HepG2 (cell line): Measurements from ENCODE around the gene CPEB2. TPM values are rescaled to one million over a fixed set of nuclear protein-coding genes. Genes with fewer than 3 reads are reported as not detected.

Source experiments
- ATAC-seq: fragments of 200-7000 bp; cut with Tn5 transposase; 3 replicates; pipeline ENCODE4 v1.9.1; 2020; ENCODE audit warnings: mild to moderate bottlenecking, moderate library complexity
- BruUV-seq: library from RNA; stranded (reverse); fragments of 400-500 nt; replicated peaks from 2 replicates; lab custom pipeline; 2021; lab: Mats Ljungman, UMichigan
- CTCF ChIA-PET: fragments of 300-600 bp; formaldehyde crosslinking; extraction: SDS; loops from one replicate; lab custom pipeline; 2021; ENCODE audit warnings: low total read pairs, inconsistent platforms, low intra/inter-chr PET ratio; lab: Yijun Ruan, JAX
- POLR2A ChIA-PET: fragments of 350-600 bp; sonication (Branson Sonifier 250); formaldehyde crosslinking; loops from one replicate; lab custom pipeline; 2020; ENCODE audit warnings: antibody characterized with exemption, inconsistent platforms; lab: Yijun Ruan, JAX
- DNase-seq: peaks from one replicate; pipeline ENCODE4 v3.0.0-alpha.2; 2015; ENCODE audit warnings: low spot score
- FAIRE-seq: peaks from 3 replicates; lab custom pipeline; 2011; peaks lifted over from hg19 to GRCh38; lab: Jason Lieb, UNC
- H2AFZ ChIP-seq: one replicate; pipeline ENCODE4 v1.6.1; 2011; ENCODE audit warnings: low read length, inconsistent platforms
- H3K27ac ChIP-seq: fragments of 300-600 bp; 3 replicates; pipeline ENCODE4 v1.8.0; 2011; ENCODE audit warnings: mixed run types, mild to moderate bottlenecking, mixed read lengths, low read length, inconsistent platforms; ENCODE audit not compliant: insufficient read depth; ENCODE audit errors: extremely low read length
- H3K27me3 ChIP-seq, 2 experiments: fragments of 200-600 bp in 1 of 2; 2 replicates in 1 of 2; 3 replicates in 1 of 2; pipeline versions ENCODE4 v1.6.0 to v1.8.0; 2011; ENCODE audit warnings: low read length in 2 of 2, mild to moderate bottlenecking in 2 of 2, moderate library complexity in 2 of 2, inconsistent platforms in 1 of 2; ENCODE audit not compliant: insufficient read depth in 2 of 2, control insufficient read depth in 1 of 2
- H3K36me3 ChIP-seq, 2 experiments: fragments of 200-600 bp in 1 of 2; replicated peaks in 1 of 2; 2 replicates in 1 of 2; 3 replicates in 1 of 2; pipeline versions ENCODE4 v1.5.1 to v1.8.0; 2011; ENCODE audit warnings: low read length in 2 of 2, inconsistent platforms in 1 of 2; ENCODE audit not compliant: insufficient read depth in 2 of 2, control insufficient read depth in 1 of 2
- H3K4me1 ChIP-seq: 2 replicates; pipeline ENCODE4 v1.5.1; 2012; ENCODE audit warnings: low read length, inconsistent platforms; ENCODE audit not compliant: insufficient read depth
- H3K4me2 ChIP-seq: 2 replicates; pipeline ENCODE4 v1.6.0; 2011; ENCODE audit warnings: low read depth, low read length, inconsistent platforms
- H3K4me3 ChIP-seq, 3 experiments: fragments of 200-600 bp in 1 of 3; sonication (generic), shearing (Covaris generic) in 1 of 3; replicated peaks in 1 of 3; 2 replicates each; pipeline ENCODE4 v1.5.1; 2011 to 2016; ENCODE audit warnings: low read length in 3 of 3, inconsistent platforms in 2 of 3, low read depth in 2 of 3, mild to moderate bottlenecking in 2 of 3, control low read depth in 1 of 3, mixed read lengths in 1 of 3; ENCODE audit not compliant: insufficient read depth in 1 of 3
- H3K79me2 ChIP-seq: one replicate; pipeline ENCODE4 v1.6.1; 2011; ENCODE audit warnings: low read length, inconsistent platforms; ENCODE audit not compliant: insufficient read depth
- H3K9ac ChIP-seq: 2 replicates; pipeline ENCODE4 v1.6.0; 2011; ENCODE audit warnings: mild to moderate bottlenecking, low read depth, low read length, inconsistent platforms; ENCODE audit not compliant: insufficient read depth
- H3K9me3 ChIP-seq: 2 replicates; pipeline ENCODE4 v1.5.1; 2012; ENCODE audit warnings: mild to moderate bottlenecking, low read length
- H4K20me1 ChIP-seq: 2 replicates; pipeline ENCODE4 v1.6.0; 2011; ENCODE audit warnings: inconsistent platforms, mild to moderate bottlenecking, low read length, moderate library complexity; ENCODE audit not compliant: insufficient read depth
- SP5 ChIP-seq: IDR thresholded peaks from 2 replicates; pipeline ENCODE4 v1.6.1; 2016; ENCODE audit warnings: low read depth, borderline replicate concordance
- ZFAT ChIP-seq: sonication (generic); formaldehyde crosslinking; conservative IDR thresholded peaks from 2 replicates; pipeline ENCODE4 v1.8.1; 2023; ENCODE audit warnings: missing genetic modification reagents, inconsistent platforms
- ZNF652 ChIP-seq: IDR thresholded peaks from 2 replicates; pipeline ENCODE4 v1.6.1; 2016; ENCODE audit warnings: low read depth, borderline replicate concordance
- WGBS: methylation state at CpG from one replicate; pipeline ENCODE4 v1.1.6; 2017; ENCODE audit warnings: low lambda C conversion rate; 5-methylcytosine and 5-hydroxymethylcytosine counted together
- in situ Hi-C: cut with HindIII; loops from 2 replicates; pipeline ENCODE4 v1.10.0; 2017; ENCODE audit warnings: low pct_unique_long_range_greater_than_20kb; ENCODE audit not compliant: extremely low pct_ligation_motif_present
- intact Hi-C: fragments of 100-400 bp; cut with micrococcal nuclease; formaldehyde crosslinking; loops from one replicate; pipeline ENCODE4 v1.10.0; 2022; ENCODE audit not compliant: unreplicated experiment
- polyA plus RNA-seq, 8 experiments: library from polyadenylated mRNA; depleted of rRNA in 3 of 8; stranded (reverse) in 7 of 8; unstranded in 1 of 8; fragments of >200 nt; fragmentation: Illumina TruSeq in 4 of 8; extraction: Trizol in 4 of 8; gene quantifications; 2 replicates each; pipeline versions ENCODE4 v1.2.1 to v1.2.3, GENCODE V29; 2011 to 2016; ENCODE audit warnings: low read depth in 4 of 8, missing spikeins in 1 of 8, mixed read lengths in 1 of 8; ENCODE audit not compliant: insufficient read depth in 1 of 8
- total RNA-seq, 5 experiments: library from RNA; depleted of rRNA; stranded (reverse); fragments of >200 nt; fragmentation: Illumina TruSeq; extraction: Trizol; gene quantifications; 2 replicates each; pipeline ENCODE4 v1.2.3, GENCODE V29; 2016; ENCODE audit warnings: low read depth in 1 of 5
- TF ChIP-seq, protein P1 (sequence below): IDR thresholded peaks from 2 replicates; pipeline ENCODE4 v1.6.1; 2012; ENCODE audit warnings: low read depth, low read length, improper control_type of control experiment

The CPEB2 gene
- total and polyA plus RNA-seq, 2 of the 13 experiments (the other 11 are each of a cell fraction or from before 2014, with no cell fraction given), result 2.0 to 2.5 TPM

DNA sequence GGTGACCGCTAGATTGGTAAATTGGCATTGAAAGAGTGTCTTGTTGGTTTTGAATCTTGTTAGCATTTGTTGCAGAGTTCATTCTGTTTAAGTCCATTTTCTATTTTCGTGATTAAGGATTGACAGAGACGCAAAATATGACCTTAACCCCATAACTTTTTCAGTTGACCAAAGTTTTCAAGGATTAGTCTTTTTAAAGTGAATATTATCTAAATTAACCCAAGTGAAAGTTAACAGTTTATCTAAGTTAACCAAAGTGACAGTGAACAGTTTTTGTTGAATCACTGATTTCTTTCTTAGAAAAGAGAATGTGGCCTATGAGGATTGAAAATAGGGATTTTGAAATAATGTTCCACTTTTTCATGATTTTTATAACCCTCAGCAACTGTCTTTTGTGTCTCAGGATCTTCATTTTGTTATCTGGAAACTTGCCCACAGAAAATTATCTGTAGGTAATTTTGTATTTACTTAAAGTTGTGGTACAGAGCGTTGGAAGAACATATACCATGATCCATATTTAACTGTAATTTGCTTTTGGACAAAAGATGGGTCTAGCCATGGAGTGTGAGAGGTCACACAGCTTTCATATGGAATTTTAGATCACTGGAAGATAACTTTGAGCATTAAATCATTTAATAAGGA, 3.3 kb downstream of the CPEB2 start:
- H3K27ac ChIP-seq, result peak overlapping the region; percentile 87
- ATAC-seq (no peak), DNase-seq (no peak)
- WGBS, result 2% methylated on average over 4 of the region's 4 CpGs
- H3K4me3 ChIP-seq, result peak overlapping the region; percentile 81 to 97 (median 97)
- no peaks in the 10 kb centered on the region; a peak in 2 of 5 replicates for H3K27me3 ChIP-seq
- H3K4me2 ChIP-seq, result peak overlapping the region; percentile 69
- TSS peak; percentile 38 for BruUV-seq
- H3K9me3 ChIP-seq, result no peaks in the 10 kb centered on the region
- H3K4me1 ChIP-seq, result peaks cover 19% of the 10 kb centered on the region
- no peaks in the 10 kb centered on the region for H4K20me1 ChIP-seq
- H2AFZ ChIP-seq, result no peak overlapping the region
- CTCF ChIA-PET, result no interaction called here
- POLR2A ChIA-PET, result no interaction called here
- peaks cover 25% of the 10 kb centered on the region for H3K79me2 ChIP-seq
- intact Hi-C loops, result loop anchor here (2.0 to 10.0 kb wide), 5 partner anchors 37 to 1381 kb away; partner anchors contain the start of genes BOD1L1, FAM200B and FBXL5
- TF ChIP-seq ZFAT (CRISPR knock-in tag) (no peak), ZNF652 (0 out of 2 replicates have a peak, but pooled peaks have one; percentile 19)
- TF ChIP-seq, all 625 proteins: peak for 1
- H3K9ac ChIP-seq, result peak overlapping the region; percentile 74; the same call in 1 of the 2 replicates
- no peaks in the 10 kb centered on the region; a peak in 2 of 5 replicates for H3K36me3 ChIP-seq
- FAIRE-seq, result no peak
- in situ Hi-C loops, result loop anchor here (10.0 to 25.0 kb wide), 3 partner anchors 139 to 1368 kb away; partner anchors contain the start of genes BOD1L1 and FBXL5

DNA sequence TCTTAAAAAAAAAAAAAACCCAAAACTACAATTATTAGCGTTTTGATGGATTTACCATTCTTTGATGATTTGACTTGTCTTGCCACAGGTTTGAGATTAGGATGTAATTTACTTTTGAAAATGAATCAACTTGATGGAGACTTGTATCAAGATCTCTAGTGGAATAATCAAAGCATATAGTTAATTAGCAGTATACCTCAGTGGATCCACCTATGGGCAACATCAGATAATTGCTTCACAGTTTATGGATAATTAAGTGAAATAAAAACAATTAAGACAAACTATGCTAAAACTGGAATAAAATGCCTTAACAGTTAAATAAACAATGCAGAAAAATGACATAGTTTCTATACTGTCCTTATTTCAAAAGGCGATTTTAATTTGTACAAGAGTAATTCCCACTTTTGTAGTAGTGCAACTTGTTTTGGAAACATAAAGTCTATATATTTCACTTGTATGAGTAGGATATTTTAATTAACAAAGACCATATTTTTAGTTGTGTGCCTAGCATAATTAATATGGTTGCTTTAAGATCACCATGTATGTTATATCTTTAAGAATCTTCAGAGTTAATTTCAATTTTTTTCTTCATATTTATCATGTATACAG, 4.2 kb downstream of the CPEB2 start:
- H3K79me2 ChIP-seq, result peaks cover 25% of the 10 kb centered on the region
- no peaks in the 10 kb centered on the region for H3K9me3 ChIP-seq
- WGBS, result 50% methylated on average over 2 of the region's 2 CpGs
- H3K4me1 ChIP-seq, result peaks cover 19% of the 10 kb centered on the region
- H4K20me1 ChIP-seq, result no peaks in the 10 kb centered on the region
- H3K9ac ChIP-seq, result no peak overlapping the region
- H2AFZ ChIP-seq, result no peak overlapping the region
- H3K36me3 ChIP-seq, result peaks cover 0 to 2% of the 10 kb centered on the region in 2 experiments; a peak in 2 of 5 replicates
- TF ChIP-seq SP5 (CRISPR knock-in tag), result no peak
- TF ChIP-seq, protein P1, sequence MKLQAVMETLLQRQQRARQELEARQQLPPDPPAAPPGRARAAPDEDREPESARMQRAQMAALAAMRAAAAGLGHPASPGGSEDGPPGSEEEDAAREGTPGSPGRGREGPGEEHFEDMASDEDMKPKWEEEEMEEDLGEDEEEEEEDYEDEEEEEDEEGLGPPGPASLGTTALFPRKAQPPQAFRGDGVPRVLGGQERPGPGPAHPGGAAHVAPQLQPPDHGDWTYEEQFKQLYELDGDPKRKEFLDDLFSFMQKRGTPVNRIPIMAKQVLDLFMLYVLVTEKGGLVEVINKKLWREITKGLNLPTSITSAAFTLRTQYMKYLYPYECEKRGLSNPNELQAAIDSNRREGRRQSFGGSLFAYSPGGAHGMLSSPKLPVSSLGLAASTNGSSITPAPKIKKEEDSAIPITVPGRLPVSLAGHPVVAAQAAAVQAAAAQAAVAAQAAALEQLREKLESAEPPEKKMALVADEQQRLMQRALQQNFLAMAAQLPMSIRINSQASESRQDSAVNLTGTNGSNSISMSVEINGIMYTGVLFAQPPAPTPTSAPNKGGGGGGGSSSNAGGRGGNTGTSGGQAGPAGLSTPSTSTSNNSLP, result 0 out of 2 replicates have a peak, but pooled peaks have one; percentile 41
- ChIA-PET POLR2A (no interaction called here), CTCF (no interaction called here)
- BruUV-seq, result no TSS peak
- ATAC-seq (no peak), FAIRE-seq (no peak), DNase-seq (no peak)
- H3K4me3 ChIP-seq, result peak overlapping the region in 1 of 3 experiments; percentile 81; a peak in 1 of 6 replicates
- intact Hi-C loops, result loop anchor here (10.0 kb wide), 4 partner anchors 648 to 1382 kb away; partner anchors contain the start of genes BOD1L1, FAM200B and FBXL5
- peak overlapping the region; percentile 69 for H3K4me2 ChIP-seq
- H3K27me3 ChIP-seq, result no peaks in the 10 kb centered on the region; a peak in 2 of 5 replicates
- in situ Hi-C loops, result loop anchor here (10.0 to 25.0 kb wide), 3 partner anchors 138 to 1369 kb away; partner anchors contain the start of genes BOD1L1 and FBXL5
- no peak overlapping the region for H3K27ac ChIP-seq
